ENCODE results near the gene DLG1. TPM values are rescaled to one million over a fixed set of nuclear protein-coding genes. Genes with fewer than 3 reads are reported as not detected.

Gene DLG1
- total RNA-seq (10 to 100 TPM; 51.1 to 55.0 (median 53.0) TPM), polyA plus RNA-seq (14.6 TPM)
- long read RNA-seq, donor 1, partial matches to known transcripts, result 17 of 39 reads
- long read RNA-seq, donor 1, other reads (novel, unspliced or antisense), result 21 of 39 reads
- long read RNA-seq, donor 2, partial matches to known transcripts, result 2 of 9 reads
- long read RNA-seq, donor 2, other reads (novel, unspliced or antisense), result 7 of 9 reads
- long read RNA-seq, donor 3, full-length matches to known transcripts, result 1 of 18 reads
- long read RNA-seq, donor 3, partial matches to known transcripts, result 6 of 18 reads
- long read RNA-seq, donor 3, other reads (novel, unspliced or antisense), result 11 of 18 reads
- long read RNA-seq, donor 4, partial matches to known transcripts, result 1 of 20 reads
- long read RNA-seq, donor 4, other reads (novel, unspliced or antisense), result 19 of 20 reads

DNA sequence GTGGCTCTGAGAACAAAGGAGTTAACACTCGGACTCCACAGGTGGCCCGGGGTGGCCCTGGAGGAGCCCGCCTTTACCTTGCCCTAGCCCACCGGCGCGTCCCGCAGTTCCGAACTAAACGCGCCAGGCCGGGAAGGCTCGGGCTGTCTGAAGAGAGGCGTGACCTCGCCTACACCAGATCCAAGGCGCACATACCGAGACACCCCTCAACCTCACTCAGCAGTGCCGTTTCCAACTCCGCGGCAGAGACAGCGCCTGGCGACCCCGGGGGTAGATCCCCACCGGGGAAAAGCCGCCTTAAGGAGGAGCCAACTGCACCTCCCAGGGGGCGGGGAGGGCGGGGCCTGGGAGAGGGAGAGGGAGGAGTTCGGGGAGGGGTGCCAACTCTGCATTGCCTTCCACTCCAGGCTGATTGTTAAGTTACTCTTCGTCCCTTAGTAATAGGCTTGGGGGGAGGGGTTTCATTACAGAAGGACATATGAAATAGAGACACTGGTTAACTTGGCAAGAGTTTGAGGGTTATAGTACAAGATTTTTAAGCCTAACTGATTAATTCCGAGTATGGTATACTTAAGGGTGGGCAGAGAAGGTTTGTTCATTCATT, at the start of gene DLG1:
Gene DLG1 (minus strand): TSS at position 272 of the 604 bp plus-strand sequence. CDS start 1,408 bp downstream, outside the sequence.
- intact Hi-C loops (cut with DNase I), result no loop called here
- Histone ChIP-seq H3K9me3 (ENCODE audit: control insufficient read depth, low read length) (no peaks in the 10 kb centered on the region), H3K27me3 (ENCODE audit: control insufficient read depth, insufficient read depth) (no peaks in the 10 kb centered on the region), H3K4me1 (ENCODE audit: control insufficient read depth, insufficient read depth, low read length) (no peaks in the 10 kb centered on the region), H3K27ac (ENCODE audit: low read length) (peak within 1 kb of the TSS; percentile 90), H3K4me3 (ENCODE audit: low read length) (peak within 1 kb of the TSS; percentile 69)
- DNase-seq (peak; percentile 91 to 96 (median 95)), ATAC-seq (peak; percentile 93)
- under 1% methylated on average over 29 of the region's 29 CpGs for WGBS

DNA sequence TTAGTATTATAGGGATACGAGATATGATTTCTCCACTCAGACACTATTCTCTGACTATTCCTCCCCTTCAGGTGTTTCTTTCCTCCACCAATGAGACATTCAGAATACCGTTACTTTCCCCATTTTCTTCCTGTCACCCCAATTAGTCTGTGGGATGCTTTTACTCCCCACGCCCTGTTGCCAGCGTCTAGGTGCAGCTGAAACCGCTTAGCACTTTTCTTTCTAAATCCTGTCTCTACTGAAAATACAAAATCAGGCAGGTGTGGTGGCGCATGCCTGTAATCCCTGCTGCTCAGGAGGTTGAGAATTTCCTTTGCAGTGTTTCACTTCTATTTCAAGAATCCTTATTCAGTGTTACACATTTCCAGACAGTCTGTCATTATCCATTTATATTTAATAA, 49.6 kb upstream of the DLG1 start:
- no peaks in the 10 kb centered on the region for H3K27me3 ChIP-seq (ENCODE audit: control insufficient read depth, insufficient read depth)
- no peak overlapping the region for H3K4me3 ChIP-seq (ENCODE audit: low read length)
- WGBS, result 94% methylated on average over 6 of the region's 6 CpGs
- H3K27ac ChIP-seq (ENCODE audit: low read length), result no peak overlapping the region
- no peaks in the 10 kb centered on the region for H3K9me3 ChIP-seq (ENCODE audit: control insufficient read depth, low read length)
- intact Hi-C loops (cut with DNase I), result no loop called here
- no peak for DNase-seq
- ATAC-seq, result no peak
- H3K4me1 ChIP-seq (ENCODE audit: control insufficient read depth, insufficient read depth, low read length), result peaks cover 3% of the 10 kb centered on the region

DNA sequence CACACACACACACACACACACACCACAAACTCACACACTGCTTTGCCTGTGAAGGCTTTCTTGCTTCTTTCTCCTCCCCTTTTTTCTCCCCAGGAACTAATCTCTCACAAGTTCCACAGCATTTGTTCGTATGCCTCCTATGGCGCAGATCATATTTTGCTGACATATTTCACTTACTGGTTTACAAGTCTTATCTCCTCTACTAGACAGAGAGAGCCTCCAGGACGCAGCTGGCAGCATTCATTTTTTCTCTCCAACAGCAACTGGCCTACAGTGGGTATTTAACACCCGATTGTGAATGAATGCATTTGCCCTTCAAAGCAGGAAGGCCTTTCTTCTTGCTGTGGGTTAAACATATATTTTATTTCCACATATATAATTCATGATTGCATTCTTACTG, 47.0 kb upstream of the DLG1 start:
- Histone ChIP-seq H3K9me3 (ENCODE audit: control insufficient read depth, low read length) (no peaks in the 10 kb centered on the region), H3K27me3 (ENCODE audit: control insufficient read depth, insufficient read depth) (no peaks in the 10 kb centered on the region), H3K4me3 (ENCODE audit: low read length) (no peak overlapping the region), H3K4me1 (ENCODE audit: control insufficient read depth, insufficient read depth, low read length) (peaks cover 4% of the 10 kb centered on the region), H3K27ac (ENCODE audit: low read length) (no peak overlapping the region)
- intact Hi-C loops (cut with DNase I), result no loop called here
- ATAC-seq (no peak), DNase-seq (no peak)
- WGBS, result 49% methylated on average over 4 of the region's 4 CpGs

DNA sequence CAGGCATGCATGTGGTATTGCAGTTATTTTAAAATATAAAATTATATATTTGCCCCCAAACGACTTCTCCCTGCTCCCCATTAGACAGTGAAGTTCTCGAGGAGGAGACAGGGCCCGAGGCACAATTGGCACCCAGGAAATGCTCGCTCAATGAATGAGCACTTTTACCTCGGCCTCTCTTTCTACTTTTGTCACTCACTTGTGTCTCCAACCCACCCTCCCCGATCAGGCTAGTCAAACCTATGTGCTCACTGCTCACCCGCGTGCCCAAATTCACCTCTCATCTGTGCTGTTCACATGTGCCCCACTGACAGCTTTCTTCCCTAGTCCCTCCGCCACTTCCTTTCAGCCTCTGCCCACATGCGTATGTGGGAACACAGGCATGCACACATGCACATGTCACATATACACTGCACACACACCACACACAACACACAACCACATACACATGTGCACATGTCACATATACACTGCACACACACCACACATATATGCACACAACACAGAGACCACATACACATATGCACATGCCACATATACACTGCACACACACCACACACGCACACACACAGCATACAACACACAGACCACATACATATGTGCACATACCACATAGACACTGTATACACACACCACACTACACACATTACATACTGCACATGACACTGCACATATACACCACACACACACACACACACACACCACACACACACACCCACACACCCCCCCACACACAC, 46.3 kb upstream of the DLG1 start:
- WGBS, result 91% methylated on average over 11 of the region's 11 CpGs
- H3K4me1 ChIP-seq (ENCODE audit: control insufficient read depth, insufficient read depth, low read length), result peaks cover 6% of the 10 kb centered on the region
- ATAC-seq, result no peak
- no peaks in the 10 kb centered on the region for H3K27me3 ChIP-seq (ENCODE audit: control insufficient read depth, insufficient read depth)
- no peak overlapping the region for H3K27ac ChIP-seq (ENCODE audit: low read length)
- DNase-seq, result no peak
- no peak overlapping the region for H3K4me3 ChIP-seq (ENCODE audit: low read length)
- intact Hi-C loops (cut with DNase I), result no loop called here
- H3K9me3 ChIP-seq (ENCODE audit: control insufficient read depth, low read length), result no peaks in the 10 kb centered on the region

DNA sequence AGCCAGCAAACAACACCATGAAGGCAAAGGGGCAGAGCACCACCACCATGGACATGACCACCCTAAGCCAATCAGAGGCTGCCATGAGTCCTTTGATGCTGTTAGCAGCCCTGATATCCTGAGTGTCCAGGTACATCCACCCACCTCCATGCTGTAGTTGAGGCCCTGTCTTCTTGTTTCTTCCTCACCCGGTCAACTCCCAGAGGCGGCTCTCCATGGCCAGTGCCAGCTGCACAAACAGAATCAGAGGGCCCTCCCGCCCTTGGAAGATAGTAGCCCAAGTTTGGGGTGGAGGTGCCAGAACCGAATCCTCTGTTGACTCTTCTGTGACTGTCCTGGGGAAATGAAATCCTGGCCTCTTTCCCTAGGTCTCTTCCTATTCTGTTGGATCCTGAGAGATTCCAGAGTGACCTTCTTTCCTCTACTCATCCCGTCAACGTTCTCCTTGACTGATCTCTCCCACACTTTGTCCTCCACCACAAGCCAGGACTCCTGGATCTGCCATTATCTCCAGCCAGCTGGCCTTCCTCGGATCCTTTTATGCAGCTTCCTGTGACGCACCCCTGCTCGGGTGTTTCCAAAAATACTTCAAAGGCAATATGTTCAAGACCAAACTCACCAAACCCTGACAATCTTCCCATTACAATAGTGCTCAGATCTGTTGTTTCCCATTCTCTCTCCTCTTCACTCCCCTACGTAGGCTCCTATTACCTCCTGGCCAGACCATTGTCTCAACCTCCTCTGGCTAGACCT, 45.4 kb upstream of the DLG1 start:
- H3K27me3 ChIP-seq (ENCODE audit: control insufficient read depth, insufficient read depth), result no peaks in the 10 kb centered on the region
- intact Hi-C loops (cut with DNase I), result no loop called here
- DNase-seq, result no peak
- peak in 1 of 2 donors; percentile 40 for ATAC-seq
- no peaks in the 10 kb centered on the region for H3K9me3 ChIP-seq (ENCODE audit: control insufficient read depth, low read length)
- H3K4me3 ChIP-seq (ENCODE audit: low read length), result no peak overlapping the region
- WGBS, result 57% methylated on average over 10 of the region's 10 CpGs
- H3K27ac ChIP-seq (ENCODE audit: low read length), result no peak overlapping the region
- H3K4me1 ChIP-seq (ENCODE audit: control insufficient read depth, insufficient read depth, low read length), result peaks cover 6% of the 10 kb centered on the region

DNA sequence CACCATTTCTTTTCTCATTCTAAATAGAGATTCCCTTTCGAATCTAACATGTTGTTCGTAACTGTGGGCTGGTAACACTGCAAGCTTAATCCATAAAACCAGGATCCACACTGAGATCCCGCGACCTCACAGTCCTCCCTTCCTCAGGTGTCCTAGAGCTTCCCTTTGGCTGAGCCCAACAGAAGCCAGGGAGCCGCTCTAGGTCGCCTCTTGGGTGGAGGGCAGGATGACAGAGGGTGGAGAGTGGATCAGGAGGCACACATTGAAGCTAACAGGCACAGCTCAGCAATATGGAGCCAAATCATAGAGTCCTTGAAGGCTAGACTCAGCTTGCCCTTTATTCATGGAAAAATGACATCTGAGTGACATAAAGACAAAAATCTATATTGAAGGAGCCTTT, 44.7 kb upstream of the DLG1 start:
- H3K9me3 ChIP-seq (ENCODE audit: control insufficient read depth, low read length), result no peaks in the 10 kb centered on the region
- intact Hi-C loops (cut with DNase I), result no loop called here
- no peak overlapping the region for H3K27ac ChIP-seq (ENCODE audit: low read length)
- ATAC-seq (no peak), DNase-seq (no peak)
- WGBS, result 87% methylated on average over 6 of the region's 6 CpGs
- H3K27me3 ChIP-seq (ENCODE audit: control insufficient read depth, insufficient read depth), result no peaks in the 10 kb centered on the region
- peaks cover 6% of the 10 kb centered on the region for H3K4me1 ChIP-seq (ENCODE audit: control insufficient read depth, insufficient read depth, low read length)
- H3K4me3 ChIP-seq (ENCODE audit: low read length), result no peak overlapping the region

DNA sequence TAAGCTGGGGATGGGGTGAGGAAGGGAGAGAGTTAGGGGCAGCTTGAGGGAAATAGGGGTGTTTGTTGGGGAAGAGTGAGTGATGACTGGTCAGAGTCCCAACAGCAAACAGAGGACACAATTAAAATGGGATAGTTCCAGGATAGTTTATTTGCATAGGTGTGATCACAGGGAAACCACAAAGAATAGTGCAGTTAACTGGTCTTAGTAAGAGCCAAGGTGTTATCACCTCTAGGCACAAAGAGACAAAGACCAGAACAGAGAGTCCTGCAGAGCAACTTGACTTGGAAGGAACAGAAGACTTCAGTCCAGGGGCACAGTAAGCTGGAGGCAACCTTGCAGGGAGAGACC, 42.1 kb upstream of the DLG1 start:
- H3K27ac ChIP-seq (ENCODE audit: low read length), result no peak overlapping the region
- ATAC-seq, result no peak
- no peak for DNase-seq
- no peaks in the 10 kb centered on the region for H3K9me3 ChIP-seq (ENCODE audit: control insufficient read depth, low read length)
- H3K4me1 ChIP-seq (ENCODE audit: control insufficient read depth, insufficient read depth, low read length), result peaks cover 6% of the 10 kb centered on the region
- no peak overlapping the region for H3K4me3 ChIP-seq (ENCODE audit: low read length)
- intact Hi-C loops (cut with DNase I), result no loop called here
- H3K27me3 ChIP-seq (ENCODE audit: control insufficient read depth, insufficient read depth), result no peaks in the 10 kb centered on the region

DNA sequence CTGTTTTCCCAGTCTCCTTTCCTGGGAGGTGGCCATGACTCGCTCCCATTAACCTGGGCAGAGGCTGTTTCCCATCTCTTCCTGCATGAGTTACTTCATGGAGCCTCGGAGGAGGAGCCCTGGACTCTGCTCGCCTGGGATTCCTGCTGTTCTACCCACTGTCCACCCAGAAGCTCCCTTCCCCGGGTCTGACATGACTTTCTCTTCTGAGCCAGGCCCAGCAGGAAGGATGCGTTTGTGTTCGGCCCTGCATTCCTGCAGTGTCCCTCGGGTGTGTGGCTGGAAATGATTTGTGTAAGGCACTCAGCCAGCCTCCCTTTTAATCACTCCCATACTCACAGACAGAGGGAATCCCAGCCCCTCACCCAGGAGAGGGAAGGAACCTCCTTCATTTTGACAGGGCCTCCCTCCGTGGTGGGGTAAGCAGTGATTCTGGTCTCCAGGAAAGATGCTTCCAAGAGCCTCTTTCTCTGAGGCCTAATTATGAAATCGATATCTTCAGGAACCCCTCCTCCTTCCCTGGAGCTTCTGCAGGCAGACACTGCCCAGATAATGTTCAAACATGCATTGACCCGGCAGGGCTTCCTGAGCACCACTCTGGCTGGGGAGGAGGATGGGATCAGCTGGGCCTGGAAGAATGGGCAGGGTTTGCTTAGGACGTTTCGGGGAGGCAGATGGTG, 41.6 kb upstream of the DLG1 start:
- Histone ChIP-seq H3K9me3 (ENCODE audit: control insufficient read depth, low read length) (no peaks in the 10 kb centered on the region), H3K27ac (ENCODE audit: low read length) (no peak overlapping the region), H3K4me1 (ENCODE audit: control insufficient read depth, insufficient read depth, low read length) (peaks cover 6% of the 10 kb centered on the region), H3K4me3 (ENCODE audit: low read length) (no peak overlapping the region), H3K27me3 (ENCODE audit: control insufficient read depth, insufficient read depth) (no peaks in the 10 kb centered on the region)
- DNase-seq, result no peak
- 39% methylated on average over 12 of the region's 12 CpGs for WGBS
- ATAC-seq, result peak in 1 of 2 donors; percentile 11
- intact Hi-C loops (cut with DNase I), result no loop called here

DNA sequence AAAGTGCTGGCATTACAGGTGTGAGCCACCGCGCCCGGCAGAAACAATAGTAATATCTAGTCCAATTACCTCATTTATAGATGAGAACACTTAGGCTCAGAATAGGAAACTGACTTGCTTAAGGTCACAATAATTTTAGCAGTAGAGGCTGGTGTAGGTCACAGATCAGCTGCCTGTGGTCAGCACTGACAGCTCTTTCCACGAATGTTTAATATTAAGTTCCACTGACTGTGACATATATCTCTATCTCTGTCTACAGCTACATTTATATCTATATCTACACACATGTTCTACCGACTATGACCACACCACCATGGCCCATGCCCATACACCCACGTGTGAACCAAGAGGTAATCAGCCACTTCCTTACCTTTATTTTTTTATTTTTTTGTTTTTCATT, 40.2 kb upstream of the DLG1 start:
- WGBS, result 84% methylated on average over 6 of the region's 6 CpGs
- no peak for ATAC-seq
- Histone ChIP-seq H3K27ac (ENCODE audit: low read length) (no peak overlapping the region), H3K4me1 (ENCODE audit: control insufficient read depth, insufficient read depth, low read length) (peaks cover 3% of the 10 kb centered on the region), H3K4me3 (ENCODE audit: low read length) (no peak overlapping the region), H3K27me3 (ENCODE audit: control insufficient read depth, insufficient read depth) (no peaks in the 10 kb centered on the region), H3K9me3 (ENCODE audit: control insufficient read depth, low read length) (no peaks in the 10 kb centered on the region)
- no peak for DNase-seq
- intact Hi-C loops (cut with DNase I), result no loop called here

DNA sequence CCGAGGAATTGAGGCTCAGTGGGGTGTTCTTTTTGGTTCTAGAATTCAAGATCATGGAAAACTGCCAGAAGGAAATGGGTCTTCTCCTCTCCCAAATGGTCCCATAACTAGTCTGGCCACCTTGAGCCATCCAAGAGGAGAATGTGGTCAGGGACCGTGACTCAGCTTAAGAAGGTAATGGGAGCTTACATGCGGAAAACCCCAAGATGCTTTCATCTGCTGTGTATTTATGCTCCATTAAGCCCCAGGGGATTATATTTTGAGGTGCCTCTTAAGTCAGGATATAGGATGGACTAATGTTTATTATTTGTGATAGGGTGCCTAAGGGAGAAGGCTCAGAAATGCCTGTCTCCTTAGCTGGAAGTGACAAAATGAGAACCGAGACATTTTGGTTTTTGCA, 39.2 kb upstream of the DLG1 start:
- Histone ChIP-seq H3K27ac (ENCODE audit: low read length) (no peak overlapping the region), H3K4me1 (ENCODE audit: control insufficient read depth, insufficient read depth, low read length) (peaks cover 3% of the 10 kb centered on the region), H3K27me3 (ENCODE audit: control insufficient read depth, insufficient read depth) (no peaks in the 10 kb centered on the region), H3K9me3 (ENCODE audit: control insufficient read depth, low read length) (no peaks in the 10 kb centered on the region), H3K4me3 (ENCODE audit: low read length) (no peak overlapping the region)
- DNase-seq (no peak), ATAC-seq (no peak)
- WGBS, result 89% methylated on average over 4 of the region's 4 CpGs
- intact Hi-C loops (cut with DNase I), result no loop called here
